HepG2 (cell line): Measurements from ENCODE around the gene VEGFA. TPM values are rescaled to one million over a fixed set of nuclear protein-coding genes. Genes with fewer than 3 reads are reported as not detected.
A peak's percentile ranks its signal among the peaks of the same experiment; 100 is the strongest.

ENCODE experiments used
- ATAC-seq: fragments of 200-7000 bp; cut with Tn5 transposase; 3 replicates; pipeline ENCODE4 v1.9.1; 2020; ENCODE audit warnings: mild to moderate bottlenecking, moderate library complexity
- BruUV-seq: library from RNA; stranded (reverse); fragments of 400-500 nt; replicated peaks from 2 replicates; lab custom pipeline; 2021; lab: Mats Ljungman, UMichigan
- CTCF ChIA-PET: fragments of 300-600 bp; formaldehyde crosslinking; extraction: SDS; loops from one replicate; lab custom pipeline; 2021; ENCODE audit warnings: low total read pairs, inconsistent platforms, low intra/inter-chr PET ratio; lab: Yijun Ruan, JAX
- POLR2A ChIA-PET: fragments of 350-600 bp; sonication (Branson Sonifier 250); formaldehyde crosslinking; loops from one replicate; lab custom pipeline; 2020; ENCODE audit warnings: antibody characterized with exemption, inconsistent platforms; lab: Yijun Ruan, JAX
- DNase-seq: peaks from one replicate; pipeline ENCODE4 v3.0.0-alpha.2; 2015; ENCODE audit warnings: low spot score
- FAIRE-seq: peaks from 3 replicates; lab custom pipeline; 2011; peaks lifted over from hg19 to GRCh38; lab: Jason Lieb, UNC
- H2AFZ ChIP-seq: one replicate; pipeline ENCODE4 v1.6.1; 2011; ENCODE audit warnings: low read length, inconsistent platforms
- H3K27ac ChIP-seq: fragments of 300-600 bp; 3 replicates; pipeline ENCODE4 v1.8.0; 2011; ENCODE audit warnings: mixed run types, mild to moderate bottlenecking, mixed read lengths, low read length, inconsistent platforms; ENCODE audit not compliant: insufficient read depth; ENCODE audit errors: extremely low read length
- H3K27me3 ChIP-seq, 2 experiments: fragments of 200-600 bp in 1 of 2; 2 replicates in 1 of 2; 3 replicates in 1 of 2; pipeline versions ENCODE4 v1.6.0 to v1.8.0; 2011; ENCODE audit warnings: low read length in 2 of 2, mild to moderate bottlenecking in 2 of 2, moderate library complexity in 2 of 2, inconsistent platforms in 1 of 2; ENCODE audit not compliant: insufficient read depth in 2 of 2, control insufficient read depth in 1 of 2
- H3K36me3 ChIP-seq, 2 experiments: fragments of 200-600 bp in 1 of 2; replicated peaks in 1 of 2; 2 replicates in 1 of 2; 3 replicates in 1 of 2; pipeline versions ENCODE4 v1.5.1 to v1.8.0; 2011; ENCODE audit warnings: low read length in 2 of 2, inconsistent platforms in 1 of 2; ENCODE audit not compliant: insufficient read depth in 2 of 2, control insufficient read depth in 1 of 2
- H3K4me1 ChIP-seq: 2 replicates; pipeline ENCODE4 v1.5.1; 2012; ENCODE audit warnings: low read length, inconsistent platforms; ENCODE audit not compliant: insufficient read depth
- H3K4me2 ChIP-seq: 2 replicates; pipeline ENCODE4 v1.6.0; 2011; ENCODE audit warnings: low read depth, low read length, inconsistent platforms
- H3K4me3 ChIP-seq, 3 experiments: fragments of 200-600 bp in 1 of 3; sonication (generic), shearing (Covaris generic) in 1 of 3; replicated peaks in 1 of 3; 2 replicates each; pipeline ENCODE4 v1.5.1; 2011 to 2016; ENCODE audit warnings: low read length in 3 of 3, inconsistent platforms in 2 of 3, low read depth in 2 of 3, mild to moderate bottlenecking in 2 of 3, control low read depth in 1 of 3, mixed read lengths in 1 of 3; ENCODE audit not compliant: insufficient read depth in 1 of 3
- H3K79me2 ChIP-seq: one replicate; pipeline ENCODE4 v1.6.1; 2011; ENCODE audit warnings: low read length, inconsistent platforms; ENCODE audit not compliant: insufficient read depth
- H3K9ac ChIP-seq: 2 replicates; pipeline ENCODE4 v1.6.0; 2011; ENCODE audit warnings: mild to moderate bottlenecking, low read depth, low read length, inconsistent platforms; ENCODE audit not compliant: insufficient read depth
- H3K9me3 ChIP-seq: 2 replicates; pipeline ENCODE4 v1.5.1; 2012; ENCODE audit warnings: mild to moderate bottlenecking, low read length
- H4K20me1 ChIP-seq: 2 replicates; pipeline ENCODE4 v1.6.0; 2011; ENCODE audit warnings: inconsistent platforms, mild to moderate bottlenecking, low read length, moderate library complexity; ENCODE audit not compliant: insufficient read depth
- AGO2 ChIP-seq: fragments of 200-400 bp; formaldehyde crosslinking; optimal IDR thresholded peaks from 2 replicates; pipeline ENCODE3; 2017; ENCODE audit warnings: mild to moderate bottlenecking, low read depth, low read length, moderate library complexity
- GATA4 ChIP-seq: sonication (generic); IDR thresholded peaks from 2 replicates; pipeline ENCODE4 v1.6.1; 2016; ENCODE audit warnings: antibody characterized with exemption, low read depth, borderline replicate concordance
- HOXA7 ChIP-seq: sonication (generic); formaldehyde crosslinking; IDR thresholded peaks from 2 replicates; pipeline ENCODE4 v1.8.1; 2022; ENCODE audit warnings: mild to moderate bottlenecking, missing genetic modification reagents, moderate library complexity
- IKZF1 ChIP-seq: fragments of 450-650 bp; IDR thresholded peaks from 2 replicates; pipeline ENCODE4 v1.7.1; 2016
- IKZF4 ChIP-seq: sonication (generic); formaldehyde crosslinking; IDR thresholded peaks from 2 replicates; pipeline ENCODE4 v1.5.1; 2020; ENCODE audit warnings: borderline replicate concordance, mild to moderate bottlenecking, low read depth, missing genetic modification reagents; ENCODE audit errors: not compliant biosample characterization
- JDP2 ChIP-seq: sonication (generic); formaldehyde crosslinking; IDR thresholded peaks from 2 replicates; pipeline ENCODE4 v1.8.1; 2022; ENCODE audit warnings: missing genetic modification reagents, borderline replicate concordance
- PCBP1 ChIP-seq: fragments of 200-400 bp; formaldehyde crosslinking; IDR thresholded peaks from 2 replicates; pipeline ENCODE4 v1.6.1; 2017; ENCODE audit warnings: mild to moderate bottlenecking, low read depth, low read length, borderline replicate concordance
- RAD21 ChIP-seq: fragments of 450-650 bp; formaldehyde crosslinking; IDR thresholded peaks from 2 replicates; pipeline ENCODE4 v1.5.0; 2020; ENCODE audit warnings: mild to moderate bottlenecking
- REPIN1 ChIP-seq: sonication (generic); formaldehyde crosslinking; IDR thresholded peaks from 2 replicates; pipeline ENCODE4 v1.8.0; 2022; ENCODE audit warnings: missing genetic modification reagents, low read depth, mild to moderate bottlenecking, borderline replicate concordance
- ZBTB21 ChIP-seq: sonication (generic); formaldehyde crosslinking; IDR thresholded peaks from 2 replicates; pipeline ENCODE4 v1.4.0; 2020; ENCODE audit warnings: missing genetic modification reagents
- ZC3H13 ChIP-seq: sonication (generic); formaldehyde crosslinking; IDR thresholded peaks from 2 replicates; pipeline ENCODE4 v1.8.1; 2023; ENCODE audit warnings: mild to moderate bottlenecking, missing genetic modification reagents, moderate library complexity
- ZNF546 ChIP-seq: sonication (generic); formaldehyde crosslinking; conservative IDR thresholded peaks from 2 replicates; pipeline ENCODE4 v1.8.1; 2023; ENCODE audit warnings: mild to moderate bottlenecking, missing genetic modification reagents
- WGBS: methylation state at CpG from one replicate; pipeline ENCODE4 v1.1.6; 2017; ENCODE audit warnings: low lambda C conversion rate; 5-methylcytosine and 5-hydroxymethylcytosine counted together
- in situ Hi-C: cut with HindIII; loops from 2 replicates; pipeline ENCODE4 v1.10.0; 2017; ENCODE audit warnings: low pct_unique_long_range_greater_than_20kb; ENCODE audit not compliant: extremely low pct_ligation_motif_present
- intact Hi-C: fragments of 100-400 bp; cut with micrococcal nuclease; formaldehyde crosslinking; loops from one replicate; pipeline ENCODE4 v1.10.0; 2022; ENCODE audit not compliant: unreplicated experiment
- polyA plus RNA-seq, 8 experiments: library from polyadenylated mRNA; depleted of rRNA in 3 of 8; stranded (reverse) in 7 of 8; unstranded in 1 of 8; fragments of >200 nt; fragmentation: Illumina TruSeq in 4 of 8; extraction: Trizol in 4 of 8; gene quantifications; 2 replicates each; pipeline versions ENCODE4 v1.2.1 to v1.2.3, GENCODE V29; 2011 to 2016; ENCODE audit warnings: low read depth in 4 of 8, missing spikeins in 1 of 8, mixed read lengths in 1 of 8; ENCODE audit not compliant: insufficient read depth in 1 of 8
- total RNA-seq, 5 experiments: library from RNA; depleted of rRNA; stranded (reverse); fragments of >200 nt; fragmentation: Illumina TruSeq; extraction: Trizol; gene quantifications; 2 replicates each; pipeline ENCODE4 v1.2.3, GENCODE V29; 2016; ENCODE audit warnings: low read depth in 1 of 5
- TF ChIP-seq, protein P1 (sequence below): sonication (generic); formaldehyde crosslinking; IDR thresholded peaks from 2 replicates; pipeline ENCODE4 v1.4.0; 2020; ENCODE audit warnings: missing genetic modification reagents
- TF ChIP-seq, protein P2 (sequence below): sonication (generic); formaldehyde crosslinking; IDR thresholded peaks from 2 replicates; pipeline ENCODE4 v1.8.1; 2023; ENCODE audit warnings: mild to moderate bottlenecking, missing genetic modification reagents
- TF ChIP-seq, protein P3 (sequence below): sonication (generic); formaldehyde crosslinking; IDR thresholded peaks from 2 replicates; pipeline ENCODE4 v1.4.0; 2020; ENCODE audit warnings: missing genetic modification reagents, borderline replicate concordance
- TF ChIP-seq, protein P4 (sequence below): sonication (generic); formaldehyde crosslinking; IDR thresholded peaks from 2 replicates; pipeline ENCODE4 v1.4.0; 2020; ENCODE audit warnings: missing genetic modification reagents, mild to moderate bottlenecking, borderline replicate concordance

Gene VEGFA
- total and polyA plus RNA-seq, 2 of the 13 experiments (the other 11 are each of a cell fraction or from before 2014, with no cell fraction given), result 68.1 to 629 TPM

DNA sequence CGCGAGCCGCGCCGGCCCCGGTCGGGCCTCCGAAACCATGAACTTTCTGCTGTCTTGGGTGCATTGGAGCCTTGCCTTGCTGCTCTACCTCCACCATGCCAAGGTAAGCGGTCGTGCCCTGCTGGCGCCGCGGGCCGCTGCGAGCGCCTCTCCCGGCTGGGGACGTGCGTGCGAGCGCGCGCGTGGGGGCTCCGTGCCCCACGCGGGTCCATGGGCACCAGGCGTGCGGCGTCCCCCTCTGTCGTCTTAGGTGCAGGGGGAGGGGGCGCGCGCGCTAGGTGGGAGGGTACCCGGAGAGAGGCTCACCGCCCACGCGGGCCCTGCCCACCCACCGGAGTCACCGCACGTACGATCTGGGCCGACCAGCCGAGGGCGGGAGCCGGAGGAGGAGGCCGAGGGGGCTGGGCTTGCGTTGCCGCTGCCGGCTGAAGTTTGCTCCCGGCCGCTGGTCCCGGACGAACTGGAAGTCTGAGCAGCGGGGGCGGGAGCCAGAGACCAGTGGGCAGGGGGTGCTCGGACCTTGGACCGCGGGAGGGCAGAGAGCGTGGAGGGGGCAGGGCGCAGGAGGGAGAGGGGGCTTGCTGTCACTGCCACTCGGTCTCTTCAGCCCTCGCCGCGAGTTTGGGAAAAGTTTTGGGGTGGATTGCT lies 1.3 kb downstream of the VEGFA start:
- peaks cover 50% of the 10 kb centered on the region for H4K20me1 ChIP-seq
- H2AFZ ChIP-seq, result no peak overlapping the region
- H3K27ac ChIP-seq, result peak overlapping the region; percentile 86
- BruUV-seq, result no TSS peak
- peak; percentile 29 for ATAC-seq
- H3K27me3 ChIP-seq, result no peaks in the 10 kb centered on the region; a peak in 1 of 5 replicates
- H3K9me3 ChIP-seq, result no peaks in the 10 kb centered on the region
- H3K79me2 ChIP-seq, result peaks cover 62% of the 10 kb centered on the region
- peak overlapping the region; percentile 79 for H3K4me2 ChIP-seq
- no CpG with 5 or more reads among the region's 66 CpGs for WGBS
- CTCF ChIA-PET, result interaction anchor here (1.3 to 3.2 kb wide), 2 partner anchors 47 to 102 kb away, joined by 3 to 20 read pairs; no protein-coding TSS in a partner anchor
- intact Hi-C loops (loop anchor here (5.0 kb wide), 1 partner anchor 86 kb away; no protein-coding TSS in a partner anchor), in situ Hi-C loops (loop anchor here (5.0 kb wide), 3 partner anchors 36 to 306 kb away; no protein-coding TSS in a partner anchor)
- peaks cover 64% of the 10 kb centered on the region for H3K4me1 ChIP-seq
- DNase-seq, result peak; percentile 79
- POLR2A ChIA-PET, result interaction anchor here (1.5 to 4.5 kb wide), 17 partner anchors 10 to 475 kb away, joined by 3 to 59 read pairs (median 11); partner anchors contain the start of genes GTPBP2 and HSP90AB1
- peaks cover 8 to 28% of the 10 kb centered on the region in 2 experiments for H3K36me3 ChIP-seq
- H3K4me3 ChIP-seq, result peak overlapping the region; percentile 90 to 98 (median 95)
- peak overlapping the region; percentile 97 for H3K9ac ChIP-seq
- FAIRE-seq, result peak; percentile 74
- TF ChIP-seq JDP2 (no peak), RAD21 (CRISPR knock-in tag) (peak; percentile 54), IKZF1 (no peak), GATA4 (no peak), ZNF546 (CRISPR knock-in tag) (0 out of 2 replicates have a peak, but pooled peaks have one; percentile 33), IKZF4 (CRISPR knock-in tag) (peak; percentile 80), HOXA7 (CRISPR knock-in tag) (no peak), REPIN1 (peak; percentile 98), ZC3H13 (CRISPR knock-in tag) (peak; percentile 95), AGO2 (peak; percentile 97), PCBP1 (peak; percentile 77; the same call in 1 of the 2 replicates), ZBTB21 (no peak; the same call in 1 of the 2 replicates)
- TF ChIP-seq, protein P1, sequence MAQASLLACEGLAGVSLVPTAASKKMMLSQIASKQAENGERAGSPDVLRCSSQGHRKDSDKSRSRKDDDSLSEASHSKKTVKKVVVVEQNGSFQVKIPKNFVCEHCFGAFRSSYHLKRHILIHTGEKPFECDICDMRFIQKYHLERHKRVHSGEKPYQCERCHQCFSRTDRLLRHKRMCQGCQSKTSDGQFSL, result peak; percentile 92
- TF ChIP-seq, protein P2, sequence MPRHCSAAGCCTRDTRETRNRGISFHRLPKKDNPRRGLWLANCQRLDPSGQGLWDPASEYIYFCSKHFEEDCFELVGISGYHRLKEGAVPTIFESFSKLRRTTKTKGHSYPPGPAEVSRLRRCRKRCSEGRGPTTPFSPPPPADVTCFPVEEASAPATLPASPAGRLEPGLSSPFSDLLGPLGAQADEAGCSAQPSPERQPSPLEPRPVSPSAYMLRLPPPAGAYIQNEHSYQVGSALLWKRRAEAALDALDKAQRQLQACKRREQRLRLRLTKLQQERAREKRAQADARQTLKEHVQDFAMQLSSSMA (CRISPR knock-in tag), result no peak; the same call in 1 of the 2 replicates
- TF ChIP-seq, protein P3, sequence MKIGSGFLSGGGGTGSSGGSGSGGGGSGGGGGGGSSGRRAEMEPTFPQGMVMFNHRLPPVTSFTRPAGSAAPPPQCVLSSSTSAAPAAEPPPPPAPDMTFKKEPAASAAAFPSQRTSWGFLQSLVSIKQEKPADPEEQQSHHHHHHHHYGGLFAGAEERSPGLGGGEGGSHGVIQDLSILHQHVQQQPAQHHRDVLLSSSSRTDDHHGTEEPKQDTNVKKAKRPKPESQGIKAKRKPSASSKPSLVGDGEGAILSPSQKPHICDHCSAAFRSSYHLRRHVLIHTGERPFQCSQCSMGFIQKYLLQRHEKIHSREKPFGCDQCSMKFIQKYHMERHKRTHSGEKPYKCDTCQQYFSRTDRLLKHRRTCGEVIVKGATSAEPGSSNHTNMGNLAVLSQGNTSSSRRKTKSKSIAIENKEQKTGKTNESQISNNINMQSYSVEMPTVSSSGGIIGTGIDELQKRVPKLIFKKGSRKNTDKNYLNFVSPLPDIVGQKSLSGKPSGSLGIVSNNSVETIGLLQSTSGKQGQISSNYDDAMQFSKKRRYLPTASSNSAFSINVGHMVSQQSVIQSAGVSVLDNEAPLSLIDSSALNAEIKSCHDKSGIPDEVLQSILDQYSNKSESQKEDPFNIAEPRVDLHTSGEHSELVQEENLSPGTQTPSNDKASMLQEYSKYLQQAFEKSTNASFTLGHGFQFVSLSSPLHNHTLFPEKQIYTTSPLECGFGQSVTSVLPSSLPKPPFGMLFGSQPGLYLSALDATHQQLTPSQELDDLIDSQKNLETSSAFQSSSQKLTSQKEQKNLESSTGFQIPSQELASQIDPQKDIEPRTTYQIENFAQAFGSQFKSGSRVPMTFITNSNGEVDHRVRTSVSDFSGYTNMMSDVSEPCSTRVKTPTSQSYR, result peak; percentile 85
- TF ChIP-seq, protein P4, sequence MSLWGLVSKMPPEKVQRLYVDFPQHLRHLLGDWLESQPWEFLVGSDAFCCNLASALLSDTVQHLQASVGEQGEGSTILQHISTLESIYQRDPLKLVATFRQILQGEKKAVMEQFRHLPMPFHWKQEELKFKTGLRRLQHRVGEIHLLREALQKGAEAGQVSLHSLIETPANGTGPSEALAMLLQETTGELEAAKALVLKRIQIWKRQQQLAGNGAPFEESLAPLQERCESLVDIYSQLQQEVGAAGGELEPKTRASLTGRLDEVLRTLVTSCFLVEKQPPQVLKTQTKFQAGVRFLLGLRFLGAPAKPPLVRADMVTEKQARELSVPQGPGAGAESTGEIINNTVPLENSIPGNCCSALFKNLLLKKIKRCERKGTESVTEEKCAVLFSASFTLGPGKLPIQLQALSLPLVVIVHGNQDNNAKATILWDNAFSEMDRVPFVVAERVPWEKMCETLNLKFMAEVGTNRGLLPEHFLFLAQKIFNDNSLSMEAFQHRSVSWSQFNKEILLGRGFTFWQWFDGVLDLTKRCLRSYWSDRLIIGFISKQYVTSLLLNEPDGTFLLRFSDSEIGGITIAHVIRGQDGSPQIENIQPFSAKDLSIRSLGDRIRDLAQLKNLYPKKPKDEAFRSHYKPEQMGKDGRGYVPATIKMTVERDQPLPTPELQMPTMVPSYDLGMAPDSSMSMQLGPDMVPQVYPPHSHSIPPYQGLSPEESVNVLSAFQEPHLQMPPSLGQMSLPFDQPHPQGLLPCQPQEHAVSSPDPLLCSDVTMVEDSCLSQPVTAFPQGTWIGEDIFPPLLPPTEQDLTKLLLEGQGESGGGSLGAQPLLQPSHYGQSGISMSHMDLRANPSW, result no peak
